SK-N-SH treated with all-trans-retinoic acid at 6 μM for 48 hours (cell line): Measurements from ENCODE around the gene ARHGAP24.

Source experiments
- ATAC-seq: fragments of 200-7000 bp; cut with Tn5 transposase; 3 replicates; pipeline ENCODE4 v1.9.1; 2020; ENCODE audit warnings: mild to moderate bottlenecking, moderate library complexity
- BACH2 ChIP-seq: fragments of 250-450 bp; sonication (Bioruptor Pico); IDR thresholded peaks from 2 replicates; pipeline ENCODE4 v1.9.0; 2021; ENCODE audit warnings: mild to moderate bottlenecking, borderline replicate concordance
- CREB5 ChIP-seq: fragments of 250-450 bp; sonication (Bioruptor Pico); IDR thresholded peaks from 2 replicates; pipeline ENCODE4 v1.5.1; 2020; ENCODE audit warnings: low read depth, mild to moderate bottlenecking, moderate library complexity
- CSDC2 ChIP-seq: fragments of 250-450 bp; sonication (Bioruptor Pico); IDR thresholded peaks from 2 replicates; pipeline ENCODE4 v1.5.0; 2020; ENCODE audit warnings: mild to moderate bottlenecking, moderate library complexity
- CSRNP3 ChIP-seq: fragments of 250-450 bp; sonication (Bioruptor Pico); IDR thresholded peaks from 2 replicates; pipeline ENCODE4 v1.5.1; 2021; ENCODE audit warnings: mild to moderate bottlenecking, moderate library complexity
- ESRRG ChIP-seq: fragments of 250-450 bp; sonication (Bioruptor Pico); IDR thresholded peaks from 2 replicates; pipeline ENCODE4 v1.6.1; 2021; ENCODE audit warnings: mild to moderate bottlenecking
- GLIS3 ChIP-seq: fragments of 250-450 bp; sonication (Bioruptor Pico); IDR thresholded peaks from 2 replicates; pipeline ENCODE4 v1.5.0; 2020; ENCODE audit warnings: mild to moderate bottlenecking, moderate library complexity
- ISL1 ChIP-seq: fragments of 250-450 bp; sonication (Bioruptor Pico); IDR thresholded peaks from 2 replicates; pipeline ENCODE4 v2.1.2; 2022; ENCODE audit warnings: mild to moderate bottlenecking, moderate library complexity
- OSR1 ChIP-seq: fragments of 250-450 bp; sonication (Bioruptor Pico); IDR thresholded peaks from 2 replicates; pipeline ENCODE4 v1.8.0; 2022; ENCODE audit warnings: moderate library complexity, mild to moderate bottlenecking, inconsistent platforms
- POU6F1 ChIP-seq: fragments of 250-450 bp; sonication (Bioruptor Pico); IDR thresholded peaks from 2 replicates; pipeline ENCODE4 v1.8.0; 2021; ENCODE audit warnings: low read depth, mild to moderate bottlenecking, moderate library complexity, borderline replicate concordance
- PPARA ChIP-seq: fragments of 250-450 bp; sonication (Bioruptor Pico); IDR thresholded peaks from 2 replicates; pipeline ENCODE4 v1.5.0; 2020; ENCODE audit warnings: mild to moderate bottlenecking, borderline replicate concordance
- RARB ChIP-seq: fragments of 250-450 bp; sonication (Bioruptor Pico); IDR thresholded peaks from 2 replicates; pipeline ENCODE4 v1.8.0; 2021; ENCODE audit warnings: mild to moderate bottlenecking, moderate library complexity
- TCF4 ChIP-seq: fragments of 250-450 bp; sonication (Bioruptor Pico); IDR thresholded peaks from 2 replicates; pipeline ENCODE4 v1.8.0; 2021; ENCODE audit warnings: mild to moderate bottlenecking, moderate library complexity, borderline replicate concordance
- TOX ChIP-seq: fragments of 250-450 bp; sonication (Bioruptor Pico); IDR thresholded peaks from 2 replicates; pipeline ENCODE4 v1.8.0; 2021; ENCODE audit warnings: mild to moderate bottlenecking, moderate library complexity, borderline replicate concordance
- ZC3H10 ChIP-seq: fragments of 250-450 bp; sonication (Bioruptor Pico); IDR thresholded peaks from 2 replicates; pipeline ENCODE4 v1.5.1; 2021; ENCODE audit warnings: mild to moderate bottlenecking, moderate library complexity
- ZFP3 ChIP-seq: fragments of 250-450 bp; sonication (Bioruptor Pico); IDR thresholded peaks from 2 replicates; pipeline ENCODE4 v1.5.0; 2020; ENCODE audit warnings: mild to moderate bottlenecking, moderate library complexity
- ZFP30 ChIP-seq: fragments of 450-650 bp; formaldehyde crosslinking; IDR thresholded peaks from 2 replicates; pipeline ENCODE4 v1.5.0; 2022; ENCODE audit warnings: mild to moderate bottlenecking, moderate library complexity
- ZNF565 ChIP-seq: fragments of 450-650 bp; formaldehyde crosslinking; conservative IDR thresholded peaks from 2 replicates; pipeline ENCODE4 v1.5.0; 2020; ENCODE audit warnings: low read depth, mild to moderate bottlenecking, moderate library complexity
- ZNF70 ChIP-seq: fragments of 450-650 bp; formaldehyde crosslinking; IDR thresholded peaks from 2 replicates; pipeline ENCODE4 v1.5.0; 2020; ENCODE audit warnings: mild to moderate bottlenecking, moderate library complexity
- ZNF8 ChIP-seq: fragments of 450-650 bp; formaldehyde crosslinking; IDR thresholded peaks from 2 replicates; pipeline ENCODE4 v1.5.0; 2020; ENCODE audit warnings: mild to moderate bottlenecking, moderate library complexity
- TF ChIP-seq, protein P1 (sequence below): fragments of 250-450 bp; sonication (Bioruptor Pico); IDR thresholded peaks from 2 replicates; pipeline ENCODE4 v1.8.0; 2020; ENCODE audit warnings: mild to moderate bottlenecking, moderate library complexity, borderline replicate concordance

Gene ARHGAP24

DNA sequence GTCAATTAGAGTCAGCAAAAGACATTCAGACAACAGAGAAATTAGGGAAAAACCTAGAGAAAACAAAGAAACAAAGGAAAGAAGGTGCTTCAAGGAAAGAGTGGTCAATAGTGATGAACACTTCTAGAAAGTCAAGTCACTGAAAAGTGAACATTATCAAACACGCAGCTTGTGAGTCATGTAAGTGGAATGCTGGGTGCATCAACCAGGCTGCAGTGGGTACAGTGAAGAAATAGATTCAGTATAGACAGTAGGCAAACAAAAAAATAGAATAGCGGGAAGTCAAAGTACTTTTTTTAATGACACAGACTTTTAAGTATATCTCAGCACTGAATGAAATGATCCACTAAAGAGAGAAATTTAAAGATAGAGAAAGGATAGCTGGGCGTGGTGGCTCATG lies 245.8 kb downstream of the ARHGAP24 start:
- TF ChIP-seq POU6F1 (no peak), CSRNP3 (CRISPR knock-in tag) (no peak), ZFP30 (no peak), PPARA (CRISPR knock-in tag) (no peak), TCF4 (CRISPR knock-in tag) (no peak), ZNF565 (no peak), ISL1 (CRISPR knock-in tag) (no peak), CSDC2 (CRISPR knock-in tag) (no peak)
- peak; percentile 71 for ATAC-seq

DNA sequence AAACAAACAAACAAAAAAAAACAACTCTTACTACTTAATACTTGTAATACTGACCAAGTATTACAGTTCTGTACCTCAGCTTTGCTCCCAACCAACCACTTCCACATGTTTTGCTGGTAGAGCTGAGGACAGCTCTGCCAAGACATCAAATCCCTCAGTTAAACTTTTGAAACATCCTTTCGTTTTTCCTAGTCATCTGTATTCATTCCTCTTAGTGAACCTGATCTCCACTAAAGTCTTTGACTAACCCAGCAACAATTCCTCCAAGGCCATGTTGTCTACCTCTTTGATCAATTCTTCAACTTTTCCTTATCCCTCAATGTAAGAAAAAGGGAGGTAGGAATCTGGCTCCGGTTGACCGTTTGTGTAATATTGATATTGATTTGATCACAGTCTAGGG lies 247.5 kb downstream of the ARHGAP24 start:
- TF ChIP-seq ZNF8 (CRISPR knock-in tag) (no peak), CSDC2 (CRISPR knock-in tag) (no peak), CSRNP3 (CRISPR knock-in tag) (no peak), ESRRG (CRISPR knock-in tag) (no peak), BACH2 (CRISPR knock-in tag) (no peak), ZC3H10 (CRISPR knock-in tag) (no peak), ZFP30 (no peak), GLIS3 (CRISPR knock-in tag) (no peak), CREB5 (CRISPR knock-in tag) (no peak), TOX (CRISPR knock-in tag) (no peak)
- TF ChIP-seq, protein P1, sequence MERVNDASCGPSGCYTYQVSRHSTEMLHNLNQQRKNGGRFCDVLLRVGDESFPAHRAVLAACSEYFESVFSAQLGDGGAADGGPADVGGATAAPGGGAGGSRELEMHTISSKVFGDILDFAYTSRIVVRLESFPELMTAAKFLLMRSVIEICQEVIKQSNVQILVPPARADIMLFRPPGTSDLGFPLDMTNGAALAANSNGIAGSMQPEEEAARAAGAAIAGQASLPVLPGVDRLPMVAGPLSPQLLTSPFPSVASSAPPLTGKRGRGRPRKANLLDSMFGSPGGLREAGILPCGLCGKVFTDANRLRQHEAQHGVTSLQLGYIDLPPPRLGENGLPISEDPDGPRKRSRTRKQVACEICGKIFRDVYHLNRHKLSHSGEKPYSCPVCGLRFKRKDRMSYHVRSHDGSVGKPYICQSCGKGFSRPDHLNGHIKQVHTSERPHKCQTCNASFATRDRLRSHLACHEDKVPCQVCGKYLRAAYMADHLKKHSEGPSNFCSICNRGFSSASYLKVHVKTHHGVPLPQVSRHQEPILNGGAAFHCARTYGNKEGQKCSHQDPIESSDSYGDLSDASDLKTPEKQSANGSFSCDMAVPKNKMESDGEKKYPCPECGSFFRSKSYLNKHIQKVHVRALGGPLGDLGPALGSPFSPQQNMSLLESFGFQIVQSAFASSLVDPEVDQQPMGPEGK (CRISPR knock-in tag): no peak
- TF ChIP-seq, all 23 proteins: peak for 0
- ATAC-seq: no peak

DNA sequence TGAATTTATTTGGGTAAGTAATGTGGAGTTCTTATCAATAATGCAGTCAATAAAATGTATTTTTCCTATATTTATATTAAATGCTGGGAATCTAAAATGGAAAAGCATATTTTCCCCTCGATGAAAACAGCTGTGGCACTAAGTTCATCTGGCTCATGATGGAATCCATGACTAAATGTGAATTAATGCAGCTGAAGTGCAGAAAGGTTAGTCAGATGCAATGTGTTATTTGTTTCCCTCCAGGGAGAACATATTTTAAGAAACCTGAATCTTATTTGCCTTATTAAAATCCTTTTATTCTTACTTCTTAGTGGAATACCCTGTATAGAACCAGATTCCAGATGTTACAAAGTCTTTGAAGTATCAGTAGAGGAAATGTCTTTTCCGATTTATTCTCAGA lies 247.9 kb downstream of the ARHGAP24 start:
- no peak for ATAC-seq
- TF ChIP-seq TCF4 (CRISPR knock-in tag) (no peak), PPARA (CRISPR knock-in tag) (no peak), CREB5 (CRISPR knock-in tag) (no peak), ISL1 (CRISPR knock-in tag) (no peak), CSDC2 (CRISPR knock-in tag) (no peak), ZNF565 (no peak), ESRRG (CRISPR knock-in tag) (no peak), CSRNP3 (CRISPR knock-in tag) (no peak), TOX (CRISPR knock-in tag) (no peak), RARB (CRISPR knock-in tag) (no peak), ZNF70 (CRISPR knock-in tag) (no peak), GLIS3 (CRISPR knock-in tag) (no peak), OSR1 (CRISPR knock-in tag) (no peak), ZNF8 (CRISPR knock-in tag) (no peak), POU6F1 (no peak), ZFP3 (no peak), ZFP30 (no peak)
- TF ChIP-seq, protein P1 (CRISPR knock-in tag): no peak
